Mucosa of descending colon (tissue), 3 donors: Measurements from ENCODE around the gene INTS6. TPM values are rescaled to one million over a fixed set of nuclear protein-coding genes. Genes with fewer than 3 reads are reported as not detected.
A peak's percentile ranks its signal among the peaks of the same experiment; 100 is the strongest.

ENCODE experiments used
- ATAC-seq: fragments of 200-7000 bp; cut with Tn5 transposase; one replicate; pipeline ENCODE4 v1.9.1; 2020; ENCODE audit warnings: mild to moderate bottlenecking, moderate library complexity
- DNase-seq, 3 donors: peaks; one replicate each; pipeline ENCODE4 v3.0.0-alpha.2; 2020
- H3K36me3 ChIP-seq: fragments of 200-600 bp; one replicate; pipeline ENCODE4 v1.8.0; 2021; ENCODE audit warnings: low read depth, mild to moderate bottlenecking
- H3K4me1 ChIP-seq: fragments of 200-600 bp; one replicate; pipeline ENCODE4 v1.8.0; 2021; ENCODE audit warnings: low read depth, mild to moderate bottlenecking
- H3K4me3 ChIP-seq: fragments of 200-600 bp; one replicate; pipeline ENCODE4 v1.8.0; 2021; ENCODE audit warnings: mild to moderate bottlenecking
- H3K9me3 ChIP-seq: fragments of 200-600 bp; one replicate; pipeline ENCODE4 v1.8.0; 2021; ENCODE audit warnings: mild to moderate bottlenecking
- CTCF ChIP-seq: fragments of 200-600 bp; IDR thresholded peaks from one replicate; pipeline ENCODE4 v1.8.0; 2022; ENCODE audit warnings: antibody characterized with exemption, mild to moderate bottlenecking
- intact Hi-C, 2 donors: fragments of 100-400 bp; cut with DNase I in 1 of 2; cut with micrococcal nuclease in 1 of 2; formaldehyde crosslinking; loops; one replicate each; pipeline versions ENCODE4 v1.11.0 to v1.11.1; 2022; cut with DNase I, micrococcal nuclease
- total RNA-seq, 3 donors: library from RNA; stranded (reverse); fragmentation: NEBNext Ultra II Directional in 2 of 3; extraction: Animal tissue kit (Norgen Biotek cat#: 25700) in 2 of 3; gene quantifications; one replicate each; pipeline versions ENCODE4 v1.2.1 to v1.2.4, GENCODE V29; 2021 to 2023
- donor health status: DM: no; HTN: no; CAD: no; lungs with moderate emphysema.
- donor health status: DM: no; HTN: no; CAD: no.
- donor health status: DM: no; HTN: yes; CAD: no.

Gene INTS6
- total RNA-seq, 3 donors from 2014 or later: 32.0 to 38.4 (median 36.3) TPM

GRCh38 chr13:51412431-51412830, 40.4 kb downstream of the INTS6 start:
- intact Hi-C loops: no loop called here
- H3K9me3 ChIP-seq: no peaks in the 10 kb centered on the region
- ATAC-seq (no peak), DNase-seq (no peak)
- H3K36me3 ChIP-seq: no peaks in the 10 kb centered on the region
- no peaks in the 10 kb centered on the region for H3K4me1 ChIP-seq
- no peak overlapping the region for H3K4me3 ChIP-seq
- no peak for TF ChIP-seq CTCF

- intact Hi-C loops: no loop called here
- TF ChIP-seq CTCF: no peak
Measured at GRCh38 chr13:51405176-51405575, 47.7 kb downstream of the INTS6 start.

GRCh38 chr13:51397262-51397941, 55.4 kb downstream of the INTS6 start:
- peak in 1 of 3 donors; percentile 16 for DNase-seq
- no peaks in the 10 kb centered on the region for H3K36me3 ChIP-seq
- intact Hi-C loops: no loop called here
- H3K4me3 ChIP-seq: no peak overlapping the region
- peak; percentile 38 for ATAC-seq
- H3K4me1 ChIP-seq: peaks cover 5% of the 10 kb centered on the region
- TF ChIP-seq CTCF: no peak
- no peaks in the 10 kb centered on the region for H3K9me3 ChIP-seq

More at GRCh38 chr13:51405176-51405575, 47.7 kb downstream of the INTS6 start:
- H3K36me3 ChIP-seq: no peaks in the 10 kb centered on the region
- ATAC-seq (no peak), DNase-seq (no peak)
- H3K9me3 ChIP-seq: no peaks in the 10 kb centered on the region
- H3K4me1 ChIP-seq: no peaks in the 10 kb centered on the region
- no peak overlapping the region for H3K4me3 ChIP-seq

GRCh38 chr13:51396352-51396751, 56.5 kb downstream of the INTS6 start:
- TF ChIP-seq CTCF: no peak
- ATAC-seq: no peak

GRCh38 chr13:51394724-51395123, 58.1 kb downstream of the INTS6 start:
- no peak for ATAC-seq
- Histone ChIP-seq H3K9me3 (no peaks in the 10 kb centered on the region), H3K4me3 (no peak overlapping the region), H3K36me3 (no peaks in the 10 kb centered on the region), H3K4me1 (peaks cover 5% of the 10 kb centered on the region)
- no peak for DNase-seq
- intact Hi-C loops: no loop called here
- no peak for TF ChIP-seq CTCF

More at GRCh38 chr13:51396352-51396751, 56.5 kb downstream of the INTS6 start:
- H3K36me3 ChIP-seq: no peaks in the 10 kb centered on the region
- no peak for DNase-seq
- no peaks in the 10 kb centered on the region for H3K9me3 ChIP-seq
- H3K4me1 ChIP-seq: peaks cover 5% of the 10 kb centered on the region
- no peak overlapping the region for H3K4me3 ChIP-seq
- intact Hi-C loops: no loop called here
